HK-2 (cell line): ENCODE data around the gene MAD1L1.

Experiments used
- DNase-seq: peaks from one replicate; pipeline ENCODE4 v3.0.0-alpha.2; 2018; ENCODE audit not compliant: unreplicated experiment

Gene MAD1L1

DNA sequence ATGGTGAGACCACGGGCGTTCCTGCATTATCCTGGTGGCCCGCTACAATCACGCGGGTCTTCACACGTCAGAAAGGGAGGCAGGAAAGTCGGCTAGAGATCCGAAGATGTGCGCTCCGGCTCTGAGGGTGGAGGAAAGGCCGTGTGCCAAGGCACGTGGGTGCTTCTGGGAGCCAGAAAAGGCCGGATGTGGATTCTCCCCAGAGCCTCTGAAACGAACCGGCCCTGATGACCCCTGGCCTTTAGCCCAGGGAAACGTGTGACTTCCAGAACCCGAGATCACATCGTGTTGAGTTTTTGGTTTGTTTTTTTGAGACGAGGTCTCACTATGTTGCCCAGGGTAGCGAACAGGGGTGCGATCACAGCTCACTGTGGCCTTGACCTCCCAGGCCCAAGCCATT, 318.4 kb downstream of the MAD1L1 start:
- DNase-seq = no peak

DNA sequence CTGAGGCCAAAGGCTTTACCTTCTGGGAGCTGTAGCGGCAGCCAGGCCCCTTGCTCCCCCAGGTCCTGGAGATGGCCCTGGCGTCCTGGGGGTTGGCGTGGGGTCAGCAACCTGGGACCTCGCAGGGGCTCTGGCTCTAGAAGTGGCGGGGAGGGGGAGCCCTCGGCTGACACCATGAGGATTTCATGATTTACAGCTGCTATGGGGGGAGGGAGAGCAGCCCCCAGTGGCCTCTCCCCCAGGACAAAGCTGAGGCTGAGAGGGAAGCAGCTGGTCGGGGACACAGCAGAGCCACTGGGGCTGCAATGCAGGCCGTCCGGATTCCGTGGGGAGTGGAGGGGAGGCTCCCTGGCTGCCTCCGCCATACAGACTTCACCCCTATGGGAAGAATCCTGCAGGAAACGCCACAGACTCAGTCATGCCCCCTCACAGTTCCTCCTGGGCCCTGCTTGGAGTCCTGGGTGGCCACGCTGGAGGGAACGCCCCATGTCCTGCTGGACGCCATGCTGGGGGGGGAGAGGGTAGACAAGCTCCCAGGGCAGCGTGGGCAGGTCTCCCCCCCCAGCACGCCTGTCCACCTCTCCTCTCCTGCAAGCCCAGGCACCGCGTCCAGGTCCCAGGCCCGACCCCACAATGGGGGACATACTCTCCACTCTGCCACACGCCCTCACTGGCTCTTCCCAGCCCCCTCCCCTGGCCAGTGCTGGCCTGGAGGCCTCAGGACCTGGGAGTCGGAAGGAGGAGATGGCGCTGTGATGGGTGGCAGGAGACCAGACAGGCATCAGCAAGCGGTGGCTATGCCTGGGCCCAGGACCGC, 319.1 kb downstream of the MAD1L1 start:
- no peak for DNase-seq

GRCh38 chr7:1912593-1913465, 319.9 kb downstream of the MAD1L1 start:
- no peak for DNase-seq

DNA sequence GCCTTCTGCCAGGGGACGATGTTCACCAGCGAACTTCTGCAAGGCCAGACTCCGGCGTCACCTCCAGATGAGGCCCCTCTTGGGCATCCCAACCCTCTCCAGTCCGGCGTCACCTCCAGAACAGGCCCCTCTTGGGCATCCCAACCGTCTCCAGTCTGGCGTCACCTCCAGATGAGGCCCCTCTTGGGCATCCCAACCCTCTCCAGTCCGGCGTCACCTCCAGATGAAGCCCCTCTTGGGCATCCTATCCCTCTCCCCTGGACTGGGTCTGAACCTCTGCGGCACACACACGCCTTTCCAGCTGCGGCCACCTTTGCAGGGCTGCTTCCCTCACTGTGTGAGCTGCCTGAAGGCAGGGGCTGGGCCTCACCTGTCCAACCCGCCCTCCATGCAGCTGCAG, 321.2 kb downstream of the MAD1L1 start:
- no peak for DNase-seq

DNA sequence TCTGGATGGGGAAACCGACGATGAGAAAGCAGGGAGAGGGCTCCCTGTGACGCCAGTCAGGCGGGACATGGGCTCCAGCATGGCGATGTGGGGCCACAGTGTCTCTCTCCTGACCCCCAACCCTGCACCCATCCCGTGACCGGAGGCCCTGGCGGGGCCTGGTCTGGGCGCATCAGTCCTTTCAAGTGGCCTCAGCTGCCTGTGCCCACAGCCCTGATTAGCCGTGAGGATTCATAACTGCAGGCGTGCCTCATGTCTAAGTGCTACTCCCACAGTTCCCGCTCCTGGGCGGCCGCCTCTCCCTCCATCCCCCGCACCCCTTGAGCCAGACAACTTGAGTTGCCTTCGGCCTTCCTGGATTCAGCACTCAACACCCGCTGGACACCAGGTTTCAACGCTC, 321.9 kb downstream of the MAD1L1 start:
- DNase-seq = no peak

DNA sequence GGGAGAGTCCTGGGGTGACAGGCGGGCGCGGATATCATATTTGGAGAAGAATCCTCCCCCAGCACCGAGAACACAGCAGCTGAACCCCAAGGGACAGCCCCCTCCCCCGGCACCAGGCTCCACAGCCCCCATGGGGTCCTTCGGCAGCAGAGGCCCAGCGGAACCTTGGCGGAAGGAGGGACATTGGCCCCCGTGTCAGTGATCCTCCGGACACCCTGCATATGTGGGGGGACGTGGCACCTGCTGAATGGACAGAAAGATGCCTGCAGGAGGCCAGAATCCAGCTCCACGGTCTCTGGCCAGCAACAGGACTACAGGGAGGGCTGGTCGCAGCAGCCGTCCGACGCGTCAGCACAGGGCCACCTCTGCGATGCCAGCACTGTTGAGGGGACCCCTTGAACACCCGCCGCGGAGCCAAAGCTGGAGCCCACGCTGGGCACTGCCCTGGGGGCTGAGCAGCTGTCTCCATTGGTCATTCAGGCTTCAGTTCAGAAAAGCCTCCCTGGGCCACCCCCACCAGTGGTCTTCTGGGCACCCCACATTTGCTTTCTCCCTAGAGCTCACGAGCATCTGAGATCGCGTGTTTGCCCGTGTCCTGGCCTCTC, 322.6 kb downstream of the MAD1L1 start:
- no peak for DNase-seq

- no peak for DNase-seq
Measured at GRCh38 chr7:1909476-1909875, 323.3 kb downstream of the MAD1L1 start.

DNA sequence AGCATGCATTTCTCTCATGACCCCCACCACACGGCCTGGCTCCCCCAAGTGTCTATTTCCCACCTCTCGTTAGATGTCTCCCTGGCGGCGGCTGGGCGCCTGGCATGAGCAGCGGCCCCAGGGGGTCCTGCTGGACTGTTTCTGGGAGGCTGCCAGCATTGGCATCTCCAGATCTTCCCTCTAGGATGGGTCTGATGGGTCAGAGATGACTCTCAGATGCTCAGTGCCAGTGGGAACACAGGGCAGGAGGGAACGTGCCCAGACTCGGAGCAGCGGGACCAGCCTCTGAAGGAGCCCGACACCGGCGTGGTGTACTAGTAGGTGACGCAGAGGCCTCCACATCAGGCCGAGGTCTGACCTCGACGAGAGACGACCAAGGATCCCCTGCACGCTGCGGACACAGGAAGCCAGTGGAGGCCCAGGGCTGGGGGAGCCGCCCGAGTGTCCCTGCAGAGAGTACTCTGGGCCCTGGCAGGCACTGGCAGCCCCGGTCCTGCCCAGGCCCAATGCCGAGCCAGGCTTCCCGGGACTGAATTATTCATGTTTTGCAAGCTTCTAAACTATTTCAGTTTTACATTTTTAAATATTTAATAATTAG, 323.8 kb downstream of the MAD1L1 start:
- no peak for DNase-seq

DNA sequence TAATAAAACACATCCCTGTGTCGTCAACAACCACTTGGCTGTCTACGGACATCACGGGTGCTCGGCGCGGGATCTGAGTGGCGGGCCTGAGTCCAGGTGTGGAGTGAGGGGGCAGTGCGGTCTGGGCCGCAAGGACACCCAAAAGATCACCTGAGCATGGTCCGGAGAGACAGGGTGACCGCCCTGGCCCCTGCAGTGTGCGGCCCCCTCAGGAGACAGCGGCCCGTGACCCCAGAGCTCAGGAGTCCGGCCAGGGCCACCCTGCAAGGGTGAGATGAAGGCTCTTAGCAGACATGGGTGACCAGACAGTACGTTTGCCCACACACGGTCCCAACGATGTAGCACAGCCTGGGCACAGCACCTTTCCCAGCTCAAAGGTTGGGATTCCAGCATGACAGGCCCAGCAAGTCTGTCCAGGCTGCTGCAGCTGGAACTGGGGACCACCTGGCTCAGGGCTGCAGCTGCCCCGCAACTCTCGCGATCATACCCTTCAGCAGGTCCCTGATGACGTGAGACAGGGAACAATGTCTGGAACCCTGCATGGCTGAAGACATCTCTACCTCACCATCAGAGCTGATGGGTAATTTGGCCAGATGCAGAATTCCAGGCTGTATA, 324.9 kb downstream of the MAD1L1 start:
- no peak for DNase-seq

- no peak for DNase-seq
Measured at GRCh38 chr7:1906988-1907745, 325.6 kb downstream of the MAD1L1 start.

DNA sequence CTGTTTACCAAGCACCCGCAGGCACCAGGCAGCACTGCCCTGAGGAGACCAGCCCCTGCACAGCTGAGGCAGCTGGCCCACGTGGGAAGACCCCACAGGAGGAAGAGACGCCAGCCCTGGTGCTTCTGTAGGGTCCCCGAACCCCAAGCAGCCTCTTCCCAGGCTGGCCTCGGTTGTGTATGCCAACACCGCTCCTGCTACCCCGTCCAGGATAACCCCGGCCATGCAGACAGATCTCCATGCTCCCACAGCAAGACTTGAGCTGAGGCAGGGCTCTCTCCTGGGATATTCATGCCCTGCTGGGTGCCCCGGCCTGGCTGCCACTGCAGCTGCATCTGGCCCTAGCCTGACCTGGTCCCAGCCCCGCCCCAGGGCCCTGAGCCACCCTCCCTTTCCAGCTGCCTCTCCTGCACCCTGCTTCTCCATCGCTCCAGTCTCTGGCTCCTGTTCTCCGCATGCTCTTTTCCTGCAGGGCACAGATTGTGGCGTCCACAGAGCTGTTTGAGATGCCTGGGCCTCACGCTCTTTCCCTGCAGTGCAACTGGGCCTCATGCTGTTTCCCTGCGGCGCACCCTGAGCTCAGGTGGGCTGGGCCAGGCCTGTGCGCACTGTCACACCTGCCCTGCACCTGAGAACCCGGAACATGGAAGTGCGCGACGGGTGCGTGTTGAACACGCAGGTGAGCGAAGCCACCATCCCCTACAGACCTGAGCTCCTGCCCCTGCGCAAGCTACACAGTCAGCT, 326.5 kb downstream of the MAD1L1 start:
- no peak for DNase-seq

DNA sequence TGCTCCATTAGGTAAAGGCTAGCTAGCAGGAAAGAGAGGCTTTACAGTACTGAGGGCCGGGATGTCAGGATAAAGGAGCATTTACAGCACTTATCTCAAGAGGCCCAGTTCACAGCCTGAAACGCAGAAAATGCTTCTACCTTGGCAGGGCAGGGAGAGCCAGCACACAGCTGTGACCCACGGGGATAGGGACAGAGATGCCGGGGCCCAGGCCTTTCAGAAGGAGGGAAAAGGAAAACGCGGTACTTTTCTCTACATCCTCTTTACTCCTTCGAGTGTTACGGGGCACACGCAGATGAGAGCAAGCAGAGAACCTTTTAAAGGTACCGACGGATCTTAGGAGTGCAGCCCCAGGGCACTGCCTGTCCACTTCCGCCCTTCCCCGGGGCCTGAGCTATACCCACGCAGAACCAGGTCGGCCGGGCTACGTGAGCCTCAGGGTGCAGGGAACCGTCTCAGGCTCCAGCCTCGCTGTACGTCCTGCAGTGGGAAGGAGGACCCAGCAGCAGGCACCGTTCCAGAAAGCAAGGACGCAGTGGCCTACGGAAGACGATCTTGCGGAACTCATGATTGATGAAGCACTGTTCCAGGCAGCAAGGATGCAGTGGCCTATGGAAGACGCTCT, 330.4 kb downstream of the MAD1L1 start:
- no peak for DNase-seq

- no peak for DNase-seq
Measured at GRCh38 chr7:1901431-1902210, 331.1 kb downstream of the MAD1L1 start.

DNA sequence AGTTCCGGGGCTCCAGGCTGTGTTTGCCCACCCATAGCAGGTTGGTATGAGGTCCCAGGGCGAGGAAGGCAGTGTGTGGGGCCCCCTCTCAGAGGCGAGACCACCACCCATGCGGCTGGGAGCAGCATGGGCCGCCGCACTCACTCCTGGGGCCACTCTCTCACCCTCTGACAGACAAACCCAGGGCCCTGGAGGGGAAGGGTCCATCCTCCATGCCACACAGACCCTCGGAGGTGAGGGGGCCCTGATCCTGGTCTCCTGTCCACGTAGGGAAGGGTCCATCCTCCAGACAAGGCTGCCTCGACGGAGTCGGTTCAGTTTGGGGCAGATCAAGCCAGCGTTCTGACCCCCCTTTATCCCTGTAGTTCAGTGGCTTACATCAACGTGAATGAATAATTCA, 331.9 kb downstream of the MAD1L1 start:
- DNase-seq = no peak

DNA sequence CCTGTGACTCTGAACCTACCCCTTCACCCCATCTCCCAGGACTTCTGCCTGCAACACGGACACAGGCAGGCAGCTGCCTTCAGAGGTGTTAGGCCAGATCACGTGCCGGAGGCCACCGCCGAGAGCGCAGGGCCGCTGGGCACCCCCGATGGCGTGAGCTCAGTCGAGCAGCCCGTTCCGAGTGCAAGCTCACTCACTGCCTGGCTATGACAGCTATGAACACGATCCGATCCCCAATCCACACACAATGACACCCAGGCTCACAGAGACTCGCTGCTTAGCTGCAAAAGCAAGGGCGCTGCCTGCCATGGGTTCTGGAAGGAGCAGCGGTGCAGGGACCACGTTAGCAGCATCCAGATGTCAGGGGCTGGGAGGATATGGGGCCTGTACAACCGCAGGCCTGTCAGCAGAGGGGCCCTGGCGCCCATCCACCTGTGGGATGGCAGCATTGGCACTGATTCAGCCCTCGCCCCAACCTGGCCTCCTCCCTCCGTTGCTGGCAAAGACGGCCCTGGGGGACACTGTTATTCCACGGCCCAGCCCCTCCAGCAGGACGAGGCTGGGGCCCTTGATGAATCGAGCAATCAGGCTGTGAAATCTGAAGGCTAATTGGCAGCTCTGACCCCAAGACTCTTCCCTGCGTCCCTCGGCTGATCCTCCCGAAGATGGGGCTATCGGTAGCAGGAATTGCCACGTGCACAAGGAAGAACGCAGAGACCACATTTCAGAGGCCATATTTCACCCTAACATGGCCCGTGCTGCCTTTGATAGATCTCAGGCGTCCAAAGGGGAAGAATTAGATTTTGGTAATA, 332.6 kb downstream of the MAD1L1 start:
- no peak for DNase-seq

DNA sequence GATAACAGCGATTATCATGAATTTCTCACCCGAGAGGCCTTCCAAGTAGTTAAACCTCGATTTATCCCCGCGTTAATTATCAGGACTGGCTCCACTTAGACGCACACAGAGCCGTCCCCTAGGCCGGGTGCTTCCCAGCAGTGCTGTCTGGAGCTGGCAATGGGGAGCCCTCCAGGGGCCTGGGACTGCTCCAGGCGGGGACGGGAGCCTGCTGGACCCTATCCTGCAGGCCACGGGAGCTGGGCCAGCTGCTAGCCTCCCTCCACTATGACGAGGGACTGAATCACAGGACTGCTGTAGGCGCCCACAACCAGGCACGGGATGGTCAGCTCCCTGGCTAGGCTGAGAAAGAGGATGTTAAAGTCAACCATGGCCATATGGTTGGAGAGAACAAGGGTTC, 333.5 kb downstream of the MAD1L1 start:
- no peak for DNase-seq

GRCh38 chr7:1898628-1899185, 334.0 kb downstream of the MAD1L1 start:
- no peak for DNase-seq
